GM18505 (cell line): ENCODE data around the gene UNC79.
"Not testable (repeated sequence)": the region's sequence is repeated elsewhere in the genome, so short reads cannot be mapped to it uniquely, and the experiment has no call there.

ENCODE experiments used
- ATAC-seq: cut with Tn5 transposase; IDR thresholded peaks from one replicate; pipeline ENCODE4 v1.9.1; 2021; ENCODE audit not compliant: unreplicated experiment
- POLR2A ChIP-seq: IDR thresholded peaks from 4 replicates; pipeline ENCODE4 v1.6.1; 2011; ENCODE audit warnings: borderline replicate concordance; ENCODE audit not compliant: insufficient read depth, insufficient read length; ENCODE audit errors: extremely low read depth

UNC79 gene

GRCh38 chr14:93430315-93431035 is at the start of gene UNC79:
UNC79 (plus strand) TSS chr14:93430939; CDS start chr14:93431030, 91 bp downstream.
- no peak for ATAC-seq
- no peak for TF ChIP-seq POLR2A

GRCh38 chr14:93381644-93382043 is 49.1 kb upstream of the UNC79 start:
- no peak for ATAC-seq
- TF ChIP-seq POLR2A, result no peak

GRCh38 chr14:93384256-93384655 is 46.5 kb upstream of the UNC79 start:
- ATAC-seq, result not testable (repeated sequence)

GRCh38 chr14:93395231-93395630 is 35.5 kb upstream of the UNC79 start:
- TF ChIP-seq POLR2A, result no peak
- no peak for ATAC-seq

DNA sequence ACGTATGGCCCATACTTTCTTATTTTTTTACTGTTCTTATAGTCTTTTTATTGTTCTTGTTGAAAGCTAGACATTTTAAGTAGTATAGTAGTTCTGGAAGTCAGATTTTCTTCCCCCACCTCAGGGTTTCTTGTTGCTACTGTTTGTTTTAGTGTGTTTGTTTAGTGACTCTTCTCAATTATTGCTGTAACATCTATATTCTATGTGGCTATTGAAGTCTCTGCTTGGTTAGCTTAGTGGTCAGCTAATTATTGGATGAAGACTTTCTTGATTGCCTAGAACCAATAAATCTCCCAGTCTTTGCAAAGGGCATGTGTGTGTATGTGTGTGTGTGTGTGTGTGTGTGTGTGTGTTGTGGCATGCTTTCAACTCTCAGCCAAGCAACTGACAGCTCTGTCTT is 34.3 kb upstream of the UNC79 start:
- no peak for TF ChIP-seq POLR2A
- no peak for ATAC-seq

GRCh38 chr14:93398491-93398890 is 32.2 kb upstream of the UNC79 start:
- ATAC-seq, result no peak

DNA sequence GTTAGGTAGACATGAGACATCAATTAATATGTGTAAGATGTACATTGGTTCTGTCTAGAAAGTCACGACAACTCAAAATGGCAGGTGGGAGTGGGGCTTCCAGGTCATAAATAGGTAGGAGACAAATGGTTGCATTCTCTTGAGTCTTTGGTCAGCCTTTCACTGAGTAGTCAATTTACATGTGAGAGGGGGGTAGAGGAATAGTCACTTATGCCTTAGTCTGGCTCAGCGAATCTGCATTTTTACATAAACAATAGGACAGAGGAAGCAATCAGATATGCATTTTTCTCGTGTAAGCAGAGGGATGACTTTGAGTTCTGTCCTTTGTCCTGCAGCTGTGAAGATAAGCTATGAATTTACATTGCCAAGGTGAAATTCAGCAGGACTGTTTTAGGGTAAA is 27.8 kb upstream of the UNC79 start:
- TF ChIP-seq POLR2A, result no peak
- ATAC-seq, result no peak

More at GRCh38 chr14:93398491-93398890, 32.2 kb upstream of the UNC79 start:
- TF ChIP-seq POLR2A, result no peak

DNA sequence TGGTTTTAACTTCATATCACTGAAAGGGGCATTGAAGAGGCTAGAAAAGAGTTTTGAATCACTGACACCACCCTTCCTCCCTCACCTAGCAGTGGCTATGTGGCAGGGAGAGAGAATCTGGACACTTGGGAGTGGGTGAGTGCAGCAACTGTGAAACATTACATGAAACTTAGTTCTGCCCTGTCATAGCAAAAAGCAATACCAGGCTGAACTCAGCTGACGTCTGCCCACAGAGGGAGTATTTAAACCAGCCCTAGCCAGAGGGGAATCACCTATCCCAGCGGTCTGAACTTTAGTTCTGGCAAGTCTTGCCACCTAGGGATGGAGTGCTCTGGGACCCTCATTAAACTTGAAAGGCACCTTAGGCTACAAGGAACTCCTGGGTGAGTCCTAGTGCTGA is 20.7 kb upstream of the UNC79 start:
- TF ChIP-seq POLR2A, result no peak
- no peak for ATAC-seq

DNA sequence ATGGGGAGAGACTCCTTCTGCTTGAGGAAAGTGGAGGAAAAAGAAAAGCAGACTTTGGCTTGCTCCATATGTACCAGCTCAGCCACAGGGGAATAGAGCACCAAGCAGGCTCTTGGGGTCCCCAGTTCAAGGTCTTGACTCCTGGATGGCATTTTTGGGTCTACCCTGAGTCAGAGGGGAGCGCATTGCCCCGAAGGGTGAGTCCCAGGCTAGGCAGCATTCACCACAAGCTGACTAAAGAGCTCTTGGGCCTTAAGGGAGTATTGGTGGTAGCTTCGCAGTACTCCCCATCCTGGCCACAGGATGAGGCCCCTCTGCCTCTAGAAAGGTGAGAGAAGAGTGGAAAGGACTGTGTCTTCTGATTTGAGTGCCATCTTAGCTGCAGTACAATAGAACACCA is 19.8 kb upstream of the UNC79 start:
- no peak for TF ChIP-seq POLR2A
- ATAC-seq, result no peak

- not testable (repeated sequence) for ATAC-seq
These were observed 5.6 kb upstream of the UNC79 start for GRCh38 chr14:93425136-93425535.

GRCh38 chr14:93426750-93427149 is 4.0 kb upstream of the UNC79 start:
- TF ChIP-seq POLR2A, result no peak
- no peak for ATAC-seq

DNA sequence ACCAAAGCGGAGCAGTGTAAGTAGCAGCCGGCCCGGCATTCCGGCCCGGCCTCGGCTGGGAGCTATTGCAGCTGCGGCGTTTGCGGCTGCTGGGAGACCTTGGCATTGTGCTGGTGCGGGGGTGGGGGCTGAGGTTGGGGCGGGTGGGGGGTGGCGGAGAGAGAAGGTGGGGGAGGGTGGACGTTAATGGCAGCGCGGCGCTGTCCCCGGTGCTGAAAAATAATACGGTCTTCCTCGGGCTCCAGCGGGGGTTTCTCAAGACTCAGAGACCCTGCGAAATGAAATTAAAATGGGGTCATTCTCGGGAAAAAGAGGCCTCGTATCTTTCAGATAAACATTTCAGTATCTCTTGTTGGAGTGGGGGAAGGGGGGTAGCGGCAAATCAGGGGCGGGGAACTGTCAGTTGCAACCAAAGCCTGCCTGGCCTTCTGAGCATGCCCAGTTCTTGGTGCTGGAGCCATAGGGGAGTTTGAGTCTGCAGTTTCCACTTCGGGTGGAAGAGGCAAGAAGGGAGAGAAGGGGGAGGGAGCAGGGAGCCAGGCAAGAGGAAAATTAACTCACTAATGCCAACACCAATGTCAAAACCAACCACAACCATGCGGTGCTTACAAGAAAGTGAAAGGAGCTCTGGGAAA is 414 bp downstream of the UNC79 start:
- no peak for TF ChIP-seq POLR2A

GRCh38 chr14:93454224-93454623 is 23.5 kb downstream of the UNC79 start:
- no peak for TF ChIP-seq POLR2A

More for the DNA sequence above, 414 bp downstream of the UNC79 start:
- ATAC-seq, result no peak

GRCh38 chr14:93456356-93456755 is 25.6 kb downstream of the UNC79 start:
- no peak for ATAC-seq
- no peak for TF ChIP-seq POLR2A

More at GRCh38 chr14:93454224-93454623, 23.5 kb downstream of the UNC79 start:
- ATAC-seq, result no peak
